ENCODE results near the gene HCN1.

HCN1 gene

DNA sequence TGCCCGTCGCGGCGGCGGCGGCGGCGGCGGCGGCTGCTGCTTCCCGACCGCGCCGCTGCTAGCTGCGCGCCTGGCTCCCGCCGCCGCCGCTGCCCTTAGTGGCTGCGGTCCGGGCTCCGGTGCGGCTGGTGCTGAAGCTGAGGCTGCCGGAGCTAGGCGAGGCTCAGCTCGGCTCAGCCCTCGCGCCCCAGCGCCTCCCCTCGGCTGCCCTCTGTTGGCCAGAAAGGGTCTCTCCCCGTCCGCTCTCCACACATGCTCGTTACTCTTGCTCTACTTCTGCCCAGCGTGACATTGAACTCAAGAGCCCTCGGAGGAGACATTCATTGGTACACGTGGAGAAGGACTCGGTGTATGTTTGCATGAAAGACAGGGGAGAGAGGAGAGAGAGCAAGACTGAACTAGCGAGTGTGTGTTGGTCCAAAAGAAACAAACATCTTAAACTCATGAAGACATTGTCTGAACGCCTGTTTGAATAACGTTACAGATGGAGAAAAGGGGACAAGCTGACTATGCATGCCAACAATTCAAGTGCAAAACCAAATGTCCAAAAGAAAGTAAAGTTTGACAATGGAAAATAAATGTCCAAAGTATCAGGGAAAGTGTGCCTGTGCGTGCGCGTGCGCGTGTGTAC lies at the start of gene HCN1:
TSS of gene HCN1 (minus strand) at position 175 of the 631 bp plus-strand sequence.
- DNase-seq (ENCODE audit: low read depth in 1 of 2, low spot score in 1 of 2) = peak in 1 of 2 donors; percentile 25

DNA sequence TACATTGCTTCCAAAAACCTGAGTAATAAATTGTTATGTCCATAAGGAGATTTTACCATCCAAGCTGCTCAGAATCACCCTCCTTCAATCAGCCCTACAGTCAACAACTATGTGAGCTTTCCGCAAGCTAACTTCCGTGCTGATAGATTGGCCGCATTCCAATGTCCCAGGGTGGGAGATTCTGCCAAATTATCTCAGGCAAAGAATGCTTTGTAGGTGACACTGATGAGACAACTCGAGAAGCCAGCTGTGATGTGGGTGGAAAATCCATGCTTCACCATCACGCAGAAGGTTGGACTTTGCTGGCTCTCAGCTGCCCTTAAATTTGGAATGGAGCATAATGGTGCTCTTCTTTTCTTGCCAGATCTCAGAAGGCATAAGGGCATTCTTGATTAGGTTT lies 44.9 kb upstream of the HCN1 start:
- no peak for DNase-seq (ENCODE audit: low read depth in 1 of 2, low spot score in 1 of 2)

DNA sequence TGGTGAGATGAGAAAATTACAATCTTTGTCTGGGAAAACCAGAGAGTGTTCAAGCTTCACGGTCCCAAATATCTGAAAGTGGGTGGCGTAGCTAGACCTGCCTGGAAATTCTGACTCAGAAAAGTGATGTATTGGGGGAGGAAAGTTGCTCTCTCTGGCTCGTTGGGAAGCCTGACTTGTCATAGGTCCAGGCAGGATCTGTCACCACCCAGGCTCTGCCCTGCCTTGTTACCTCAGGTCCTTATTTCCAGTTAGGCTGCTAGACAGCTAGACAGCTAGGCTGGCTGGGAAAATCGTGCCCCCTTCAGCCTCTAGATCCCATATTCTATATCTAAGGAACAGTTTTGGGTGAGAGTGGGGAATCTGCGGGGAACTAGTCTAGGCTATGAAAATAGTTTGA lies 41.0 kb upstream of the HCN1 start:
- no peak for DNase-seq (ENCODE audit: low read depth in 1 of 2, low spot score in 1 of 2)

DNA sequence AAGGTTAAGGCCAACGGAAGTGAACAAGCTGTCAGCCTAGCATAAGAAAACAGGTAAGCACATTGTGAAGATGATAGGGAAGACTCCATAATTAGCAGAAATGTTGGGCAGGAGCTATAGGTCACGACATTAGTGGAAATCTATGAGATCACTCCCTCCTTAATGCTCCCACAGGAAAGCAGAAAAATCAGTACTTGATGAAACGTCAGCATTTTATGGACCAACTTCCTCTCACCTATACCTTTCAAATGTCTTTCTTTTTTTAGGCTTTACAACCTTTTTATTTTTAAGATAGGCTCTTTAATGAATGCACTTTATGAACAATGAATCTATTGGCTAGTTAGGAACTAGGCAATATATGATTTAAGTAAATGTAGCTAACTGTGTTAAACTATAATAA lies 29.4 kb upstream of the HCN1 start:
- DNase-seq (ENCODE audit: low read depth in 1 of 2, low spot score in 1 of 2) = no peak

DNA sequence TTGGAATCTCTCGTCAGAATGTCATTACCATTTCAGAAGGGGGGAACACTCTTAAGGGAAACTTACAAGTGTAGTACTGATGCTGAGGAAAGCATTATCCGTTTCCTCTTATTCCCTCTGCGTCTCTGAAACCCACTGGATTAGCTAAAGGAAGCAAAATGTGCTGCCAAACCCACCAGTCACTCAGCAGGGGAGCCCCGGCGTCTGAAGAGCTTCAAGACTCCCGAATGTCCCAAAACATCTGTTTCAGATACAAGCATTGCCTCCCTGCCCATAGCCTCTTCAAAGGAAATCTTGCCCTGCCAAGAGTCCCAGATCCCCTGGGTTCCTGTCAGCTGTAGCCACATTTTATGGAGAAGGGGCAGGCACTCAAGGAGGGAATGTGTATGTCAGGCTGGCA lies 1.0 kb upstream of the HCN1 start:
- no peak for DNase-seq (ENCODE audit: low read depth in 1 of 2, low spot score in 1 of 2)

DNA sequence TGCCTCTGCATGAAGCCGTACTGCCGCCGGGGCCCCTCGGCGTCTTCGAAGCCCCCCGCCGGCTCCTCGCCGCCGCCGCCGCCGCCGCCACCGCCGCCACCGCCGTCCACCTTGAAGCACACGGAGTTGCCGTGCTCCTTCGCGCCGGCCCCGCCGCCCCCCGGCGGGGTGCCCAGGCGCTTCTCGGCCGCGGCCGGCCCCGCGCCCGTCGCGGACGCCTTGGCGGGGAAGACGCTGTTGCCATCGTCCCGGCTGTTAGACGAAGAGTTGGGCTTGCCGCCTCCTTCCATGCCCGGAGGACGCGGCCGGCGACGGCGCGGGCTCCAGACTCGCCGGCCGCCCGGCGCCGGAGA lies 400 bp downstream of the HCN1 start:
- no peak for DNase-seq (ENCODE audit: low read depth in 1 of 2, low spot score in 1 of 2)

DNA sequence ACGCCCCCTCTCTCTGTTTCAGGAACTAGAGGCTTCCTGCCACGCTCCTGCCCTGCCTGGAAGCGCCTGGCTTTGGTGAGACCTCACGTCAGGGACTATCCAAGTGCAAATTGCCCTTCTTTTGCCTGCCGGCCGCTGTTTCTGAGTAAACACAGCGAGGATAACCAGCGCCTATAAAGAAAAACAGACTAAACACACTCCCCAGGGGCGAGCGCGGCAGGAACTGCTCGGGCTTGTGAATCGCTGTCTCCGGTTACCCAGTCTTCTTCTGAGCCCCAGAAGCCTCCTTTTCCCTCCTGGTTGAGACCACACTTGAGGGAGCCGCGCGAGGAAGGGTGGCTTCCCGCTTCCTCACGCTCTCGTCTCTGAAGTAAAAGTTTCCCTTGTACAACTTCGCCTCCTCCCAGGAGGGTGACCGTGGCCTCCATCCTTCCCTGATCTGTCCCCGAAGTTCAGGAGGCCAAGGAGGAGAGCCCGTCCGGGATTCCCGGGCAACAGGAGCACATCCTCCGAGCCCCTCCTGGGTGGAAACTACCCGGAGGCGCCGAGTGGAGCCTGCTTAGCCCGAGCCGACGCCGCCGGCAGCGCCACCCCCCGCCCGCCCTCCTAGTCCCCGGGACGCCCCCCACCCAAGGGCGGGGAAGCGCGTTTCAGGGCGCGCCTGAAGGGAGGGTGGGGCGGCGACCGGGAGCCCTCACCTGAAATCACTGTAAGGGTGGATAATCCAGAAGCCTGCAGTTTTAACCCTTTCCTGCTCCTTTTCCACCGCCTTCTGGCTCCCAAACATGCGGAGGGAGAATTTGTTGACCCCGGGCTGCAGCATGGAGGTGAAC lies 993 bp downstream of the HCN1 start:
- no peak for DNase-seq (ENCODE audit: low read depth in 1 of 2, low spot score in 1 of 2)

DNA sequence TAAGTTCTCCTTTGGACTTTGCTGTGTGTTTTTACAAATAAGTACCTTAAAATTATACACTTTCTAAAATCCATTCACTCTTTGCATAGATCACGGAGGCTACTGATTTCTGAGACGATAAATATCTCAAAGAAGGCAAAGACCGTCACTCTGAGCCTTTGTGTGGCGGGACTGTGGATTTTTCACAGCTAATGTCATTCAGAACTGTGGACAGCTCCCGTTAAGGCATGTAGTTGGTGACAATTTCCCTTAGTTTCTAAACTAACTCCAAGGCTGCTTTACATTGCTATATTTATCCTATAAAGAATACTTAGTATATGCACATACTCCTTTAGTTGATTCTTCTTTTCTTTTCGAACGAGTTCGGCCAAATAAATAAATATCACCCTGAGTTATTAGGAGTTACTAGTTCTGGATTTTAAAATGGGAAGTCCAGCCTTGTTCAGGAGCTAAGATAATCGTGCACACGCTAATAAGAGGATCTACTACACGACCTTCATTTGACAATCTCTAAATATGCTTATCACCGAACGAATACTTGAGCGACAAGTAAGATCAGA lies 1.8 kb downstream of the HCN1 start:
- no peak for DNase-seq (ENCODE audit: low read depth in 1 of 2, low spot score in 1 of 2)

DNA sequence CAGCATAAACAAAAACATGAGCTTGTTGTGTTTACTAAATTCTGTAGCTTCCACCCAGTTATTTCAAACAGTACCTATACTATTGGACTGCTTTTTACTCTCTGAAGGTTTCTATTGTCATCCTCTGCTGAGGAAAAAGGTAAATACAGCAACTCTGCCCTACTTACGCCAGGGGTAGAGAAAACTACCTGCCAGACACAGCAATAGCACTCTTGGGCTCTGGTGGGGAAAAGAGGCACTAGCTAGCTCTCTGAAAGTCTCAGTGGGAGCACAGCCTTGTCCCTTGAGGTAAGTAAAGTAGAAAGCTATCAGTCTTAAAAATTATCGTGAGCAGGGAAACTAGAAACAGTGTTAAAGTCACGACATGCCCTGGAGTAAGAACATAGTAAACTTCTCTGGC lies 3.7 kb downstream of the HCN1 start:
- DNase-seq (ENCODE audit: low read depth in 1 of 2, low spot score in 1 of 2) = no peak

DNA sequence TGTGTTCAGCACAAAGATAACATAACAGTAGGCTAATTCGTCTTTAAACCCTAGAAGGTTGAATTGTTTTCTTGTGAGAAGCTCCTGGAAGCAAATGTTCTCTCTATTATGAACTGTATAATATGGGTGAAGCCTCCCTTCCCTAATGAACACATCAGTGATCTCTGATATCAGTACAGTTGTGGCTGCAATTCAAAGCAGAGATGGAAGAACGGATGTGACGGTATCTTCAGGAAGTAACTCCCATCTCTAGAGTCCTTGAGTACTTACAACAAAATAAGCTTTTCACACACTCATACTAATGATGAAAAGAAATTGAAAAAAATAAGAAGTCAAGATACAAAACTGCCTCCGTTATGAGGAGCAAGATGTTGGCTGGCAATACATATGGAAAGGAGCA lies 4.5 kb downstream of the HCN1 start:
- no peak for DNase-seq (ENCODE audit: low read depth in 1 of 2, low spot score in 1 of 2)

DNA sequence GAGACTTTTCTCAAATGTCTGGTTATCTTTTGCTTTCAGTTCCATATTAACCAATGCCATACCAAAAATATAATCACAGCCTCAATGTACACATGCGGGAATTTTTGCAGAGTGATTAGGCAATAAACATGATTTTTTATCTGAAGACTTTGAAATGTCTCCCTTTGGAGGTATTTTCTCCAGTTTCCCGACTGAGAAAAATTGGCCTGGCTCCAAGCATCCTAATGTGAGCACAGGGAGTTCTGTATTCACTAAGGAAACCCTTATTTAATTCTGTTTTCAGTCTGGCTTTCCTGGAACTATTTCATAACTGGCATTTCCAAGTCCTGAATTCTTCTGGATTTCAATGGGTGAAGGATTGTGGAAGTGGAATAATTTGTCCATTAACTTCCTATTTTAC lies 8.5 kb downstream of the HCN1 start:
- DNase-seq (ENCODE audit: low read depth in 1 of 2, low spot score in 1 of 2) = no peak

DNA sequence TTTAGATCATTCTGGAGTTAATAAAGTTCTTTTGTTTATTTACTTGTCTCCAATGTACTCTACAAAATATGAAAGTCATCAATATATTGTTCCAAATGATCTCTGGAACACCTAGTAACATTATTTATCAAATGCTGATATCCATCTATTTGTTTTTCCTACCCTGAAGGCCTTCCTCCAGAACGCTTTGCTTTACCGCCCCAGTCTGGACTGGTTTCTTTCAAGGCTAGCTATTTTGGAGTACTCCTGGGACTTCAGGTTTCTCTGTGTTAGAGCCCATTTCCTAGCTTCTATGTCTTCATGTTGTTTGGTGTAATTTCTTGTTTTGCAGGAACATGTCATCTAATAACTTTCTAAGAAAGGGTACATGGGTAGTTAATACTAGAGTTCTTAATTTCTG lies 9.6 kb downstream of the HCN1 start:
- no peak for DNase-seq (ENCODE audit: low read depth in 1 of 2, low spot score in 1 of 2)

DNA sequence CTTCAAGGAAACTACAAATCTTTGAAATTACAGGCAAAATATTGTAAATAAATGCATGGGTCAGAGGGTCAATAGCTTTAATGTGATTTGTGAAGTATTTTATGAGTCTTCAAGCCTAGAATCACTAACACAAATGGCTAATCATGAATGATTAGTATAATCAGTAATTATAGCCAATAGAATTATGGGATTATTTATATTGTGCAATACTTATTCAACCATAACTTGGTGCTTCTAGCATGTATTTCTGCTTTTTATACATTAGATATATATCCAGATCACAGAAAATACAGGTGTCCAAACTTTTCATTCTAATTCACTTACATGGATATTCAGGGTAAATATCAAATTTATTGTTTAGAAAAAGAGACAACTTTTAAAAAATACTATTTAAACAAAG lies 12.1 kb downstream of the HCN1 start:
- DNase-seq (ENCODE audit: low read depth in 1 of 2, low spot score in 1 of 2) = no peak

DNA sequence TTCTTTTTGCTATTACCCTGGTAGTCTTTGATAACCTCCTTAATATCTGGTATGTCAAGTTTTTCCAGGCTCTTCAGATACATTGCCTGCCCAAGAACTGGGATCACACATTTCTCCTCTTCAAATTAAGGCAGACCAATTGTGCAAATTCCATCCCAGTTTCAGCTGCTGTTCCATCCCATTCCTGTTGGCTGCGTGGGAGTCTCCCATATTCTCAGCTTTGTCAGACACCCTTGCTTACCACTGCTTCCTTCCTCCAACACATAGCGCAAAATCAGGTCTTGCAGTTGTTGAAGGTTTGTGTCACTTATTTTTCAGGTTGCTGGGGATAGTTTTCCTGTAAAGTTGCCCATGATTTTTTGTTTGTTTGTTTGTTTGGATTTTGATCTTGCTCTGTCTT lies 15.2 kb downstream of the HCN1 start:
- DNase-seq (ENCODE audit: low read depth in 1 of 2, low spot score in 1 of 2) = no peak

DNA sequence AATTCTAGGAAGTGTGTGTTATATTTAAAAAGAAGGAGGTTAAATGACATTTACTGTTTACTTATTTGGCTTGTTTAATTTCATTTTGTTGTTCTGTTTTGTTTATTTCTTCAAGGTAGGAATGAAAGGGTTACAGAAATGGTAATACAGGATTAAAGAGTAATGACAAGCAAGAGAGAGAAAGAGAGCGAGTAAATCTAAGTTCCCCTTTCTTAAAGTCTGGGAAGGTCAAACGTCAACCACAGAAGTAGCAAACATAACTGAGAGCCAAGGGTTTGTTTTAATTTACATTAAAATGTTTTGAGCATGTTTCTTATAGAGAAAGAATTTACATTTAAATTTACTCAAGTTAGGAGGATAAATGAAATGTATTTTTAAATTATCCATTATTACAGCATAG lies 18.7 kb downstream of the HCN1 start:
- DNase-seq (ENCODE audit: low read depth in 1 of 2, low spot score in 1 of 2) = no peak

DNA sequence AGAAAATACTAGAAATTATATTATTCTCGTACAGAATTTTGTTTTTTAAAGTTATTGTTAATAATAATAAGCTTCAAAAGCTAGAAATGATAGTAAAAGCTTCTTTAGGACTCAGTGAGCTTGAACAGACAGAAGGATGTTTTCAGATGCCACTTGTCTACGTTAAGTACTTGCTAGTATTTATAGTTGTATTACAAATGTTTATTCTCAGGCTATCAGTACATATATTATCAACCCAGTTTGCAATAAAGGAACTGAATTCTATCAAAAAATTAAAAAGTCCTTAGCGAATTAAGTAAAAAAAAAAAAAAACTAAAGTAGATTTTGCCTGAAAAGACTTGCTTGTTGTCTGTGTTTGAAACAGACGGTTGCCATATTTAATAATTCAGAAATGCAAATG lies 23.9 kb downstream of the HCN1 start:
- no peak for DNase-seq (ENCODE audit: low read depth in 1 of 2, low spot score in 1 of 2)

DNA sequence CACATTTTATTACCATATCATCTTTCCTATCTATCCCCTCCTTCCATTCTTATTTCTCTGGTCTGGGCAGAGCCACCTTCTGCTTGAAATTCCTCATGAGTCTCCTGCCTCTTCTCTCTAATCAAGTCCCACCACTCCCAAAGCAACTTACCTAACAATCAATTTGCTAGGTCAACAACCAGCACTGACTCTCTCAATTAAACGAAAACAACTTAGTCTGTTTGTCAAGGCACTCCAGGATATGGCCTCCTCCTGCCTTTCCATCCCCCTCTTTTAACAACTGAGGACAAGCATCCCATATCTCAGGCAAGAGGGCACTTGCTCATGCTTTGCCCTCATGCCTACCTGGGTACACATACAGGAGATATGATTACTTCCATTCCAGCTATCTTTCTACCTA lies 47.4 kb downstream of the HCN1 start:
- no peak for DNase-seq (ENCODE audit: low read depth in 1 of 2, low spot score in 1 of 2)

DNA sequence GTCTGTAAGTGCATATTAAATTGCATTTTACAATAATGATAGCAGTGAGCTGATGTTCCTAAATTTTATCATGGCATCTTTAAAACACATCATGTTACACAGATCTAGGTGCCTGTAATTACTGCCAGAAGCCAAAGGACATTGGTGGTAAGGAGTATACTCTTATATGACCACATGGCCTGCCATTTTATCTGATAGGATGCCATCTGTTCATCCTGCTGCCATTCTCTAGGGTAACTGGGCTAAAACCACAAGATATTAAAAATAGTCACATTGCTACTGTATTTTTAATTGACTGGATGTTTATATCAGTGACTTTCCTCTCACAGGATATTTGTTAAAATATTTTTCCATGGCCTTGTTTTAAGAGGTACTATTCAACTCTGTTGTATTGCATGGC lies 53.1 kb downstream of the HCN1 start:
- DNase-seq (ENCODE audit: low read depth in 1 of 2, low spot score in 1 of 2) = no peak

DNA sequence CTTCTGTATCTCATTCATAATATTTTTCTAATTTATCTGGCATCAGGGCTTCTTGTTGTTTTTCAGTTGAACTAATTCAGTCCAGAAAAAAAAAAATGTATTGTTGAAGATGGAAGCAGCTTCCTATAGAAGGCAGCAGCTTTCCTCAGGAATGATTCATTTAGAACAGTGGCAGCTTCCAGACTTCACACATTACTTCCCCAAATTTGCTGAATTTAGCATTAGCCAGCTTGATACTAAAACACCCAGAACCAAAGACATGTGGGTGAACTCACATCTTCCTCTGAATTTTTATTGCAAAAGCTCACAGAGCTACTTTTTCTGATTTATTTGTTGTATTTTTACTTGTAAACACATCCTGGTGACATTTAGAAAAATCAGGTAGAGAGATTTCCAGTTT lies 53.8 kb downstream of the HCN1 start:
- DNase-seq (ENCODE audit: low read depth in 1 of 2, low spot score in 1 of 2) = no peak

DNA sequence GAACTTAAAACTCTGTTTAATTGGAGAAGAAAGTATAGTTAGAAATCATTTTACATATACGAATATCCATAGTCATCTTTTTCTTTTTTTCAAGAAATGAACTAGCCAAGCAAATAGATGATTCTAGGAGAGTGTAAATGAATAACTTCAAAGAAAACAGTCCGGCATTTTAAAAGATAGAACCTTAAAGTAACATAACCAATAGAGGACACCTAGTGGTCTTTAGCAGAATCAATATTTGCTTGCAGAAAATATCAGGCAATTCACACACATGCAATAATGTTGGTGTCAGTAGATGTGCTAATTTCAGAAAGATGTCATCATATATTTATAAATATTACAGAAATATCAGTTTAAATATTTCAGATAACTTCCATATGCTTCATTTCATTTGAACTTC lies 57.1 kb downstream of the HCN1 start:
- DNase-seq (ENCODE audit: low read depth in 1 of 2, low spot score in 1 of 2) = no peak

DNA sequence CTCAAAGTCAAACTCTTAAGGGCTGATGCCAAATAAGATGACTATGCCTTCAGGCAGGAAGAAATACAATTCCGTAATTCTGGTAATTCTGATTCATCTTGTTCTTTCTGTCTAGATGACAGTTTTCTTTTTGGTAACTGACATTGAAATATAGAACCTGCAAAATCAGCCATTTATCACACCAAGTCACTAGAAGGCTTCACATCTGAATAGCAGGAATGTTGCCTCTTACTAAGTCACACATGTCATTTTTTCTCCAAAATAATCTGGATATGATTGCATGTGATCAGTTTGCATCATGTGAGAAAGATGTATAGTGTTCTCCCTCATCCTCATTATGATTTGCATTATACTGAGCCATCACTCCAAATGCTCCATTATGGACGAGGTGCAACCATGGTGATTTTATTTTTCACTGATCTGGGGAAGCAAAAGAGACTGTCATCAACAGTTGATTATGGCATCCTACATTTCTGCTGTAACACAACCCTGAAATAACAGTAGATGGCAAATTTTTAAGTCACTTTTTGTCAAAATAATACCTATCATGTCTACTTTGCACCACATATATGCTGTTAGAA lies 69.0 kb downstream of the HCN1 start:
- DNase-seq (ENCODE audit: low read depth in 1 of 2, low spot score in 1 of 2) = no peak

DNA sequence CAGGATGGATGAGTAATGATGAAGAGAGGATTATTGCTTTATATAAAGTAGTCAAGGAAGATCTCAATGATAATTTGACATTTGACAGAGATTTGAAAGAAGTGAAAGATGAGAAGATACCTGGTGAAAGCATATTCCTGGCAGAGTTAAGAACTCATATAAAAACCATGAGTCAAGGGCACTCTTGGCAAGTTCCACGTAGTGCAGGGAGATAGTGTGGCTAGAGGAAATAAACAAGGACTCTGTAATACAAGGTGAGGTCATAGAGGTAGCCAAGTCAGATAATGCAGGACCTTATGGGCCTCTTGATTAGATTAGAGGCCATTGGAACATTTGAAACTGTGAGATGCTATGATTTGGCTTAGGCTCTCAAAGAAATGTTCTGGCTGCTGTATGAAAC lies 72.3 kb downstream of the HCN1 start:
- DNase-seq (ENCODE audit: low read depth in 1 of 2, low spot score in 1 of 2) = no peak

Data from activated CD4-positive, alpha-beta T cell treated with anti-CD3 and anti-CD28 coated beads, Interleukin-2, amount 50 U/mL, for 24 hours (primary cell).